Coronary artery (tissue), 2 donors: ENCODE data around the gene MINPP1.
"Not testable (repeated sequence)": the region's sequence is repeated elsewhere in the genome, so short reads cannot be mapped to it uniquely, and the experiment has no call there.

Source experiments
- DNase-seq: peaks from one replicate; pipeline ENCODE4 v3.0.0-alpha.2; 2017; ENCODE audit warnings: low spot score
- H3K27ac ChIP-seq, 2 donors: fragments of 200-600 bp; sonication (generic); one replicate each; pipeline ENCODE4 v1.5.1; 2016 to 2019
- H3K4me3 ChIP-seq: fragments of 200-600 bp; sonication (generic); 2 replicates; pipeline ENCODE4 v1.5.1; 2016; ENCODE audit warnings: mild to moderate bottlenecking, moderate library complexity
- TF ChIP-seq, protein P1 (sequence below): fragments of 200-600 bp; sonication (generic); IDR thresholded peaks from one replicate; pipeline ENCODE4 v1.5.1; 2019; ENCODE audit warnings: antibody characterized with exemption

Gene MINPP1

DNA sequence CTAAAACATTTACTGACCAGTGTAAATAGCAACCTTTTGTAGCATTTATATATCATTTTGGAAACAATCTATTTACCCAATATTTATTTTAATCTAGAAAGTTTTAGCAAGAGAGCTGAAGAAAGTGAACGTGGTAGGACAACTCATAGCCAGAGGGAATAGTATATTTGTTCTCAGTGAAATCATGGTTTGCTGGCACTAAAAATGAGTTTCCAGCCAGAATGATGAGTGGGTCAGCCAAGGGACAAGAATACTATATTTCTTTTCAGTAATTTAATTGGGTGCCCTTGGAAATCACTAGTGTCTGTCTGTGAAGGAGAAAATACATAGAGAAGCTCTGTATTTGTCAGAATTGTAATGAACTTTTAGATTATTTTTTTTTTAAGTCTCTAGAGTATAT is 74.9 kb downstream of the MINPP1 start:
- Histone ChIP-seq H3K27ac (peak overlapping the region; percentile 52 to 59), H3K4me3 (peak overlapping the region; percentile 48)
- DNase-seq = no peak
- TF ChIP-seq, protein P1, sequence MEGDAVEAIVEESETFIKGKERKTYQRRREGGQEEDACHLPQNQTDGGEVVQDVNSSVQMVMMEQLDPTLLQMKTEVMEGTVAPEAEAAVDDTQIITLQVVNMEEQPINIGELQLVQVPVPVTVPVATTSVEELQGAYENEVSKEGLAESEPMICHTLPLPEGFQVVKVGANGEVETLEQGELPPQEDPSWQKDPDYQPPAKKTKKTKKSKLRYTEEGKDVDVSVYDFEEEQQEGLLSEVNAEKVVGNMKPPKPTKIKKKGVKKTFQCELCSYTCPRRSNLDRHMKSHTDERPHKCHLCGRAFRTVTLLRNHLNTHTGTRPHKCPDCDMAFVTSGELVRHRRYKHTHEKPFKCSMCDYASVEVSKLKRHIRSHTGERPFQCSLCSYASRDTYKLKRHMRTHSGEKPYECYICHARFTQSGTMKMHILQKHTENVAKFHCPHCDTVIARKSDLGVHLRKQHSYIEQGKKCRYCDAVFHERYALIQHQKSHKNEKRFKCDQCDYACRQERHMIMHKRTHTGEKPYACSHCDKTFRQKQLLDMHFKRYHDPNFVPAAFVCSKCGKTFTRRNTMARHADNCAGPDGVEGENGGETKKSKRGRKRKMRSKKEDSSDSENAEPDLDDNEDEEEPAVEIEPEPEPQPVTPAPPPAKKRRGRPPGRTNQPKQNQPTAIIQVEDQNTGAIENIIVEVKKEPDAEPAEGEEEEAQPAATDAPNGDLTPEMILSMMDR = no peak

DNA sequence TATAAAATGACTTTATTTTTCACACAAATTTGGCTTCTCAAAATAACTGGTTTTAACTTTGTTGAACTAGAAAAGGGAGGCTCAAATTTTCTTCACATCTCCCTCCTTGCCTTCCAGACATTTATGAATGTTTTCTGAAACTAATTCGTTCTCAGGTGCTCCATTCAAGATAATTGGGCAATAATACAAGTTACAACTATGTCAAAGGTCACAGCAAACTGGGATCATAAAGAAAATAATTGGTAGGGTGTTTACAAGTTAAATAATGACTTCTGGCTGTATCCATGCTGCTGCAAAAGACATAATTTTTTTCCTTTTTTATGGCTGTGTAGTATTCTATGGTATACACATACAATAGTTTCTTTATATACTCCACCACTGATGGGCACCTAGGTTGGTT is 75.3 kb downstream of the MINPP1 start:
- H3K4me3 ChIP-seq = no peak overlapping the region
- DNase-seq = no peak
- H3K27ac ChIP-seq = no peak overlapping the region
- TF ChIP-seq, protein P1 = no peak

DNA sequence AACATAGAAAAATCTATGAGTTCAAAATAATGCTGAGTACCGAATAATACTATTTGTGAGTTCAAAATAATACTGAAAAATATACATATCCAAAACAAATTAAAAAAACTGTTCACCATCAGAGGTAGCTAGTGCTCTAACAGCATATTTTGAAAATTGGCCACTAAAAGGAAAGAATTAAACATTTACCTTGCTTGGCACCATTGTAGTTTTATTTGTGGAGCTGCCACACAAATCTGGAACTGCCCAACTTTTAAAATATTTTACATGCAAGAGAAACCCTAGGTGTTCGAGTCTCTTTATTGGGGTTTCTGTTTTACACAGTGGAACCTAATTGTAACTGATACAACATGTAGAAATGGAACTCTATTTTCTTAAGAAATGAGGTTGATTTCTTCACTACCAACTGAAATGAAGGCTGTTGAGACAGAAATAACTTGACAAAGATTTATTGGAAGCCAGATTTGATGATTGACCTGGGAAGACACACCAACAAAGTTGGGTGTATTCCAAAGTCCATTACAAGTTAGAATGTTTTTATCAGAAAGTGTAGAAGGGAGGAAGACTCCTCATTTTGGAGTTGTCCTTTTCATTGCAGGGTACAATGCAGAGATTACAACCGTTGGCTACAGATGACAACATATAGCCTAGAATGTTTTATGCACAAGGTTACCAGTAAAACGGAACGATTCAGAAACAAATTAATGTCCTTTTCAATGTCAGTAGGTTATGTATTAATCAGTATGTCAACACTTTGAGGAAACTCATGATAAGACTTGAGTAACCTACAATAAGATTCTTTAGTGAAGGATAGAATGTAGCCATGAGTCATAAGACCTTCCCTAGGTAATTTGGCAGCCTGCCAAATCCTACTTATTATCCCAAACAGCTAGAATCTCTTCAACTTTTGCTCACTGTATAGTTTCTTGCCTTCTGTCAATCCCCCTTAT is 81.1 kb downstream of the MINPP1 start:
- Histone ChIP-seq H3K27ac (no peak overlapping the region), H3K4me3 (no peak overlapping the region)
- DNase-seq = no peak
- TF ChIP-seq, protein P1 = no peak

DNA sequence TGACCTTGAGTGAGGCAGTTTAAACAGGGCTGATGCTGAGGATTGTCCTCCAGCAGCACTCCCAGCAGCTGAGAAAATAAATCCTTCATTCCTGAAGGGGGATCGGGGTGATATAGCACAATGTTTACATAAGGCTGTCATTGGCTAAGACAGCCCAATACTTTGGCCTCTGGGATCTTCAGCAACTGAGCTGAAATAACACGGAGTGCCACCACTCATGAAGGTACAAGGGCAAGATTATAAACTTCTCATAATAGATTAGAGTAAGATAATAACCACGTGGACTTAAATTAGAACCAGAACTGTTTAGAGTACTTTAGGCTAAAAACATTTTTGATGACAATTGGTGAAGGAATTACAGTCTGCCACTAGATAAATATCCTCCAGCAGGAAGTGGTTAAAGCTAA is 85.0 kb downstream of the MINPP1 start:
- Histone ChIP-seq H3K27ac (no peak overlapping the region), H3K4me3 (no peak overlapping the region)
- TF ChIP-seq, protein P1 = no peak
- DNase-seq = no peak

DNA sequence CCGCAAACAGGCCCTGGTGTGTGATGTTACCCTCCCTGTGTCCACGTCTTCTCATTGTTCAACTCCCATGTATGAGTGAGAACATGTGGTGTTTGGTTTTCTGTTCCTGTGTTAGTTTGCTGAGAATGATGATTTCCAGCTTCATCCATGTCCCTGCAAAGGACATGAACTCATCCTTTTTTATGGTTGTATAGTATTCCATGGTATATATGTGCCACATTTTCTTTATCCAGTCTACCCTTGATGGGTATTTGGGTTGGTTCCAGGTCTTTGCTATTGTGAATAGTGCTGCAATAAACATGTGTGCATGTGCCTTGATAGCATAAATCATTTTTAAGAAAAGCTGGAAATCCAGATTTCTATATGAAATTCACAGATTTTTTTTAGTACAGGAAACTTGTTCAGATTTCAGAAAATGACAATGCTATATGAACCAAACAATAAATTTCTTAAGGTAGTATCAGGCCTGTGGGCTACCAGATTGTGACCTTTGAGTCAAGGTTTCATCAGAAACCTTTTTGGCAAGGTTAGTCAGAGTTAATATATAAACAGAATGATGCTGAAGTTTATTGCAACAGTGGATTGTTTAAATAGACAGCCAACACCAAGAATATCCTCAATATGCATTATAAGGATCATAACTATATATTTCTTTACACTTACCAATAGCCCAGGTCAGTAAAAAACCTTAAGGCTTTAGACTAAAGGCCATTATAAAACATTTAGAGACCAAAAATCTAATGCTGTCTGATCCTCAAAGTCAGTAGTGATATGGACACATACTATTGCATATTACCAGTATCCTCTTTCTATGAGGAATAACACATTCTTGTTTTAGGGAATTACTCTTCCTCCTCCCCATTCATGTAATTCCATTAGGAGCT is 86.3 kb downstream of the MINPP1 start:
- Histone ChIP-seq H3K4me3 (no peak overlapping the region), H3K27ac (no peak overlapping the region)
- TF ChIP-seq, protein P1 = no peak
- DNase-seq = no peak

DNA sequence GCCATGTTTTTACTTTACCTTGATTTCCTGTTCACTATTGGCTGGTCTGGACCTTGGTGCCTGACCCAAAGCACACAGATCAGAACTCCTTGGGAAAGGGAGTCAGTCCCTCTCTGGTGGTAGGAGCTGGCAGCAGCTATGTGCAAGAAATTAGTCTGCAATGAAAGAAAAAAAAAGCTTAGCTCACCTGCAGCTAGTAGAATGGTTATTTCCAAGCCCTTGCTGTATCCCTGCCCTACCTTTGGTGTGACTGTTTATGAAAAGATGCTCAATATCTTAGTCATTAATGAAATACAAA is 86.8 kb downstream of the MINPP1 start:
- TF ChIP-seq, protein P1 = no peak
- no peak for DNase-seq
- H3K4me3 ChIP-seq = no peak overlapping the region
- H3K27ac ChIP-seq = no peak overlapping the region

DNA sequence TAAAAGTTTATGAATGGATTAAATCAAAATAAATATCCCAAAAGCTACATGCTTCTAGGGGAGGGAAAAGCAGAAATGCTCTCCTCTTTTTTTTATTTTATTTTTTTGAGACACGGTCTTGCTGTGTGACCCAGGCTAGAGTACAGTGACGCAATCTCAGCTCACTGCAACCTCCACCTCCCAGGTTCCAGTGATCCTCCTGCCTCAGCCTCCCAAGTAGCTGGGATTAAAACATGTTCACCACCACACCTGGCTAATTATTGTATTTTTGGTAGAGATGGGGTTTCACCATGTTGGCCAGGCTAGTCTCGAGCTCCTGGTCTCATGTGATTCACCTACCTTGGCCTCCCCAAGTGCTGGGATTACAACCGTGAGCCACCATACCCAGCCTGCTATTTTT is 88.2 kb downstream of the MINPP1 start:
- H3K4me3 ChIP-seq, DNase-seq: not testable (repeated sequence)
- peak overlapping the region in 1 of 2 donors; percentile 75 for H3K27ac ChIP-seq
